ENCODE measurements around the gene ARHGEF3. TPM values are rescaled to one million over a fixed set of nuclear protein-coding genes. Genes with fewer than 3 reads are reported as not detected.

The ARHGEF3 gene
- total RNA-seq, 1 donor: 21.7 TPM

DNA sequence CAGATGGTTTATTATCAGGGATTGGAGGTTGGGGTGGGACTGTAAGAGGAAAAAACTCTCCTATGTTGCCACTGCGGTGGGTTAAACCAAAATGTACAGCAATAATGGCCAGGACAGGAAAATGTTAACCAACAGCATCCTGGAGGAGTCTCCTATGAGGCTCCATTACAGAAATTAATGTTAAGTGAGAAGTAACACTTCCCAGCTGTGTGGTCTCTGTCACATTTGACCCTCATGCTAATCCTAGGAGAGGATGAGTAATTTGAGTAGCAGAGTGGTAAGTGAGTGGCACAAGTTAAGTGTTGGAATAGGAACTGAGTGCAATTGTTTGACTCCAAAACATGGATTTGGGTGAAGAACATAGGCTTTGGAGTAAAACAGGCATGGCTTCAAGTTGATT lies 39.0 kb downstream of the ARHGEF3 start:
- Histone ChIP-seq H3K9me3 (ENCODE audit: low read depth, low read length) (no peaks in the 10 kb centered on the region), H3K79me2 (ENCODE audit: insufficient read depth, low read length) (no peaks in the 10 kb centered on the region), H2AFZ (ENCODE audit: low read length) (no peak overlapping the region), H3K4me1 (ENCODE audit: insufficient read depth, low read length) (peaks cover 15% of the 10 kb centered on the region), H3K4me2 (ENCODE audit: insufficient read depth, low read length) (no peak overlapping the region), H4K20me1 (ENCODE audit: insufficient read depth, low read length) (no peaks in the 10 kb centered on the region), H3K27ac (ENCODE audit: low read depth, low read length) (peak overlapping the region; percentile 51), H3K4me3 (ENCODE audit: insufficient read depth, low read length) (no peak overlapping the region), H3K36me3 (ENCODE audit: insufficient read depth, low read length) (no peaks in the 10 kb centered on the region), H3K27me3 (ENCODE audit: insufficient read depth, low read length) (no peaks in the 10 kb centered on the region)
- DNase-seq (ENCODE audit: insufficient read length, low spot score, missing footprints): no peak
- TF ChIP-seq, protein P1, sequence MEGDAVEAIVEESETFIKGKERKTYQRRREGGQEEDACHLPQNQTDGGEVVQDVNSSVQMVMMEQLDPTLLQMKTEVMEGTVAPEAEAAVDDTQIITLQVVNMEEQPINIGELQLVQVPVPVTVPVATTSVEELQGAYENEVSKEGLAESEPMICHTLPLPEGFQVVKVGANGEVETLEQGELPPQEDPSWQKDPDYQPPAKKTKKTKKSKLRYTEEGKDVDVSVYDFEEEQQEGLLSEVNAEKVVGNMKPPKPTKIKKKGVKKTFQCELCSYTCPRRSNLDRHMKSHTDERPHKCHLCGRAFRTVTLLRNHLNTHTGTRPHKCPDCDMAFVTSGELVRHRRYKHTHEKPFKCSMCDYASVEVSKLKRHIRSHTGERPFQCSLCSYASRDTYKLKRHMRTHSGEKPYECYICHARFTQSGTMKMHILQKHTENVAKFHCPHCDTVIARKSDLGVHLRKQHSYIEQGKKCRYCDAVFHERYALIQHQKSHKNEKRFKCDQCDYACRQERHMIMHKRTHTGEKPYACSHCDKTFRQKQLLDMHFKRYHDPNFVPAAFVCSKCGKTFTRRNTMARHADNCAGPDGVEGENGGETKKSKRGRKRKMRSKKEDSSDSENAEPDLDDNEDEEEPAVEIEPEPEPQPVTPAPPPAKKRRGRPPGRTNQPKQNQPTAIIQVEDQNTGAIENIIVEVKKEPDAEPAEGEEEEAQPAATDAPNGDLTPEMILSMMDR (IDR thresholded peaks at IDR 0.05; ENCODE audit: extremely low read depth, low read depth, low read length): no peak

DNA sequence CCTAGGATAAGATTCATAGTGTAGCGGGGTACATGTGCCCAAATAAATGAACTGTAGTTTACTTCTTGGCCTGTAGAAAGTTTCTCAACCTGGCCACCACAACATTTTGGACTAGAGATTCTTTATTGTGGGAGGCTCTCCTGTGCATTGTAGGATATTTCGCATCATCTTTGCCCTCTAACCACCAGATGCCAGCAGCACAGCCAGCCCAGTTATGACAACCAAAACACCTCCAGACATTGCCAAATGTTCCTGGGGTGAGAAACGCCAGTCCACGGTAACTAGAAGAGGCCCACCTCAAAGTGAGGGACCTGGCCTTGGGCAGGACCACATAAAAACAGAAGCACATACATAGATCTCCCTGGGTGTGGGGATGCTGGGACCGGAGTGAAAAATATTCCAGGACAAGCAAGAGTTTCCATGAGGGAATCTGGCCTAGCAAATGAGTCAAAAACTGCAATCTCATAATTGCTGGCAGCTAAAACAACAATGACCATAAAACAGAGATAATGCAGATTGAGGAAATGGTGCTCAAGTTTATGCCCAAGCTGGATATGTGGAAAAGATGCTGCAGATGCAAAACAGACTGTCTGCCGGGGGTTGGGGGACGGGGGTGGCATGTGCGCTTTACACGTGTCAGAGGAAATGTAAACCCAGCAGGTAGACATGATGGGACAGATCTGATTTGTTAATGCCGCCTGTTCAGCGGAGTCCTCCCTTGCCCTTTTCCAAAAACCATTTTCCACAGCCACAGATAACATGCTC lies 39.7 kb downstream of the ARHGEF3 start:
- no peak for DNase-seq (ENCODE audit: insufficient read length, low spot score, missing footprints)
- Histone ChIP-seq H2AFZ (ENCODE audit: low read length) (peak overlapping the region; percentile 33), H3K27me3 (ENCODE audit: insufficient read depth, low read length) (no peaks in the 10 kb centered on the region), H3K79me2 (ENCODE audit: insufficient read depth, low read length) (no peaks in the 10 kb centered on the region), H3K4me1 (ENCODE audit: insufficient read depth, low read length) (peaks cover 15% of the 10 kb centered on the region), H4K20me1 (ENCODE audit: insufficient read depth, low read length) (no peaks in the 10 kb centered on the region), H3K4me3 (ENCODE audit: insufficient read depth, low read length) (no peak overlapping the region), H3K9me3 (ENCODE audit: low read depth, low read length) (no peaks in the 10 kb centered on the region), H3K27ac (ENCODE audit: low read depth, low read length) (peak overlapping the region; percentile 51), H3K4me2 (ENCODE audit: insufficient read depth, low read length) (peak overlapping the region; percentile 1), H3K36me3 (ENCODE audit: insufficient read depth, low read length) (no peaks in the 10 kb centered on the region)
- TF ChIP-seq, protein P1 (IDR thresholded peaks at IDR 0.05; ENCODE audit: extremely low read depth, low read depth, low read length): no peak

- H4K20me1 ChIP-seq (ENCODE audit: insufficient read depth, low read length): no peaks in the 10 kb centered on the region
Measured at GRCh38 chr3:56761023-56761422, 40.7 kb downstream of the ARHGEF3 start.

DNA sequence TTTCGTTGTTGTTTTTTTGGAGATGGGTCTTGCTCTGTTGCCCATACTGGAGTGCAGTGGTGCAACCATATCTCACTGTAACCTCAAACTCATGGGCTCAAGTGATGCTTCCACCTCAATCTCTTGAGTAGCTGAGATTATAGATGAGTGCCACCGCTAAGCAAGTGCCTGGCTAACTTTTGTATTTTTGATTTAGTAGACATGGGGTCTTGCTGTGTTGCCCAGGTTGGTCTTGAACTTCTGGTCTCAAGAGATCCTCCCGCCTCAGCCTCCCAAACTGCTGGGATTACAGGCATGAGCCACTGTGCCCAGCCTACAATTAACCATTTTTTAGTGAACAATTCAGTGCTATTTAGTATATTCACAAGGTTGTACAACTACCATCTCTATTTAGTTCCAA lies 42.2 kb downstream of the ARHGEF3 start:
- Histone ChIP-seq H3K36me3 (ENCODE audit: insufficient read depth, low read length) (no peaks in the 10 kb centered on the region), H3K4me3 (ENCODE audit: insufficient read depth, low read length) (no peak overlapping the region), H3K79me2 (ENCODE audit: insufficient read depth, low read length) (no peaks in the 10 kb centered on the region), H3K27ac (ENCODE audit: low read depth, low read length) (no peak overlapping the region), H2AFZ (ENCODE audit: low read length) (no peak overlapping the region), H3K4me2 (ENCODE audit: insufficient read depth, low read length) (no peak overlapping the region), H3K4me1 (ENCODE audit: insufficient read depth, low read length) (peaks cover 24% of the 10 kb centered on the region), H3K9me3 (ENCODE audit: low read depth, low read length) (no peaks in the 10 kb centered on the region), H4K20me1 (ENCODE audit: insufficient read depth, low read length) (no peaks in the 10 kb centered on the region), H3K27me3 (ENCODE audit: insufficient read depth, low read length) (no peaks in the 10 kb centered on the region)
- no peak for DNase-seq (ENCODE audit: insufficient read length, low spot score, missing footprints)
- TF ChIP-seq, protein P1 (IDR thresholded peaks at IDR 0.05; ENCODE audit: extremely low read depth, low read depth, low read length): no peak

More at GRCh38 chr3:56761023-56761422, 40.7 kb downstream of the ARHGEF3 start:
- no peak overlapping the region for H3K4me3 ChIP-seq (ENCODE audit: insufficient read depth, low read length)
- H3K4me2 ChIP-seq (ENCODE audit: insufficient read depth, low read length): no peak overlapping the region
- DNase-seq (ENCODE audit: insufficient read length, low spot score, missing footprints): no peak
- H3K9me3 ChIP-seq (ENCODE audit: low read depth, low read length): no peaks in the 10 kb centered on the region
- H3K27me3 ChIP-seq (ENCODE audit: insufficient read depth, low read length): no peaks in the 10 kb centered on the region
- TF ChIP-seq, protein P1 (IDR thresholded peaks at IDR 0.05; ENCODE audit: extremely low read depth, low read depth, low read length): no peak
- no peak overlapping the region for H2AFZ ChIP-seq (ENCODE audit: low read length)
- peaks cover 15% of the 10 kb centered on the region for H3K4me1 ChIP-seq (ENCODE audit: insufficient read depth, low read length)
- H3K27ac ChIP-seq (ENCODE audit: low read depth, low read length): peak overlapping the region; percentile 51
- H3K36me3 ChIP-seq (ENCODE audit: insufficient read depth, low read length): no peaks in the 10 kb centered on the region
- H3K79me2 ChIP-seq (ENCODE audit: insufficient read depth, low read length): no peaks in the 10 kb centered on the region

Data from osteoblast (primary cell).